WTC11 (cell line): ENCODE results near the gene NEURL2. TPM values are rescaled to one million over a fixed set of nuclear protein-coding genes. Genes with fewer than 3 reads are reported as not detected.

ENCODE experiments used
- ATAC-seq: fragments of 200-7000 bp; cut with Tn5 transposase; 2 replicates; pipeline ENCODE4 v1.10.0; 2021; ENCODE audit warnings: mild to moderate bottlenecking, moderate library complexity
- CTCF ChIA-PET: fragments of 300-600 bp; sonication (Branson Sonifier 250); formaldehyde crosslinking; loops from one replicate; lab custom pipeline; 2021; ENCODE audit warnings: antibody characterized with exemption; lab: Charles Lee
- POLR2A ChIA-PET: fragments of 350-600 bp; sonication (Branson Sonifier 250); formaldehyde crosslinking; loops from one replicate; lab custom pipeline; 2021; ENCODE audit warnings: antibody characterized with exemption; lab: Charles Lee
- DNase-seq: peaks from one replicate; pipeline ENCODE4 v3.0.0; 2021; ENCODE audit warnings: low spot score
- H3K27ac Mint-ChIP-seq: 2 replicates; pipeline ENCODE4 v1.8.0; 2021; ENCODE audit warnings: mixed read lengths
- H3K27me3 Mint-ChIP-seq: 2 replicates; pipeline ENCODE4 v1.8.0; 2021; ENCODE audit warnings: low read depth, mild to moderate bottlenecking, moderate library complexity, mixed read lengths
- H3K36me3 Mint-ChIP-seq: 2 replicates; pipeline ENCODE4 v1.8.0; 2021; ENCODE audit warnings: mixed read lengths
- H3K4me1 Mint-ChIP-seq: 2 replicates; pipeline ENCODE4 v1.8.0; 2022; ENCODE audit warnings: mixed read lengths
- H3K4me3 Mint-ChIP-seq: 2 replicates; pipeline ENCODE4 v1.8.0; 2021; ENCODE audit warnings: mild to moderate bottlenecking, moderate library complexity, mixed read lengths
- H3K9me3 Mint-ChIP-seq: 2 replicates; pipeline ENCODE4 v1.8.0; 2021; ENCODE audit warnings: mixed read lengths
- AFF4 ChIP-seq: sonication (generic); formaldehyde crosslinking; IDR thresholded peaks from 2 replicates; pipeline ENCODE4 v1.8.1; 2023; ENCODE audit warnings: mild to moderate bottlenecking, missing genetic modification reagents, borderline replicate concordance
- ATF2 ChIP-seq: sonication (generic); formaldehyde crosslinking; IDR thresholded peaks from 2 replicates; pipeline ENCODE4 v1.8.1; 2022; ENCODE audit warnings: low read depth, missing genetic modification reagents, borderline replicate concordance
- ATF3 ChIP-seq: sonication (generic); formaldehyde crosslinking; conservative IDR thresholded peaks from 2 replicates; pipeline ENCODE4 v1.8.1; 2022; ENCODE audit warnings: mild to moderate bottlenecking, missing genetic modification reagents
- FOXJ3 ChIP-seq: sonication (generic); formaldehyde crosslinking; IDR thresholded peaks from 2 replicates; pipeline ENCODE4 v1.9.0; 2021; ENCODE audit warnings: missing genetic modification reagents, mild to moderate bottlenecking, borderline replicate concordance
- IRF1 ChIP-seq: sonication (generic); formaldehyde crosslinking; IDR thresholded peaks from 2 replicates; pipeline ENCODE4 v1.8.0; 2023; ENCODE audit warnings: missing genetic modification reagents
- JUN ChIP-seq: sonication (generic); formaldehyde crosslinking; IDR thresholded peaks from 2 replicates; pipeline ENCODE4 v1.8.0; 2023; ENCODE audit warnings: mild to moderate bottlenecking, missing genetic modification reagents
- KAT7 ChIP-seq: sonication (generic); formaldehyde crosslinking; IDR thresholded peaks from 2 replicates; pipeline ENCODE4 v1.8.1; 2023; ENCODE audit warnings: missing genetic modification reagents, mild to moderate bottlenecking, borderline replicate concordance
- MYBL2 ChIP-seq: sonication (generic); formaldehyde crosslinking; IDR thresholded peaks from 2 replicates; pipeline ENCODE4 v1.8.1; 2023; ENCODE audit warnings: mild to moderate bottlenecking, moderate library complexity, missing genetic modification reagents
- TEAD4 ChIP-seq: sonication (generic); formaldehyde crosslinking; IDR thresholded peaks from 2 replicates; pipeline ENCODE4 v1.8.0; 2022; ENCODE audit warnings: mild to moderate bottlenecking, missing genetic modification reagents
- ZNF138 ChIP-seq: sonication (generic); formaldehyde crosslinking; conservative IDR thresholded peaks from 2 replicates; pipeline ENCODE4 v1.8.1; 2022; ENCODE audit warnings: mild to moderate bottlenecking, moderate library complexity, missing genetic modification reagents
- ZNF219 ChIP-seq: sonication (generic); formaldehyde crosslinking; IDR thresholded peaks from 2 replicates; pipeline ENCODE4 v1.8.0; 2023; ENCODE audit warnings: missing genetic modification reagents, mild to moderate bottlenecking, borderline replicate concordance
- ZNF423 ChIP-seq: fragments of 250-450 bp; sonication (Bioruptor Pico); IDR thresholded peaks from 2 replicates; pipeline ENCODE4 v2.1.2; 2022; ENCODE audit warnings: mild to moderate bottlenecking, moderate library complexity
- ZNF425 ChIP-seq: fragments of 250-450 bp; sonication (Bioruptor Pico); conservative IDR thresholded peaks from 2 replicates; pipeline ENCODE4 v1.9.0; 2021; ENCODE audit warnings: mild to moderate bottlenecking
- ZNF671 ChIP-seq: fragments of 250-450 bp; sonication (Bioruptor Pico); IDR thresholded peaks from 2 replicates; pipeline ENCODE4 v1.8.0; 2021; ENCODE audit warnings: mild to moderate bottlenecking
- total RNA-seq: library from RNA; stranded (reverse); gene quantifications from 3 replicates; pipeline ENCODE4 v1.2.3, GENCODE V29; 2021
- TF ChIP-seq, protein P1 (sequence below): sonication (generic); formaldehyde crosslinking; IDR thresholded peaks from 2 replicates; pipeline ENCODE4 v1.8.1; 2023; ENCODE audit warnings: mild to moderate bottlenecking, moderate library complexity, missing genetic modification reagents
- TF ChIP-seq, protein P2 (sequence below): fragments of 250-450 bp; sonication (Bioruptor Pico); IDR thresholded peaks from 2 replicates; pipeline ENCODE4 v1.8.0; 2021; ENCODE audit warnings: mild to moderate bottlenecking
- TF ChIP-seq, protein P3 (sequence below): sonication (generic); formaldehyde crosslinking; IDR thresholded peaks from 2 replicates; pipeline ENCODE4 v1.8.0; 2023; ENCODE audit warnings: missing genetic modification reagents, mild to moderate bottlenecking, borderline replicate concordance

The NEURL2 gene
- total RNA-seq, 1 experiment from 2014 or later = 6.6 TPM

- no peak for DNase-seq
- H3K27ac Mint-ChIP-seq = no peak overlapping the region
- no peak for ATAC-seq
- no peak overlapping the region for H3K4me3 Mint-ChIP-seq
- H3K9me3 Mint-ChIP-seq = no peaks in the 10 kb centered on the region
- POLR2A ChIA-PET = interaction anchor here (0.9 kb wide), 1 partner anchor 31 kb away, joined by 3 read pairs; no protein-coding TSS in a partner anchor
- H3K36me3 Mint-ChIP-seq = peaks cover 24% of the 10 kb centered on the region; the same call in 1 of the 2 replicates
- TF ChIP-seq MYBL2 = no peak
- TF ChIP-seq ATF3 (CRISPR knock-in tag) = no peak
- no peak for TF ChIP-seq ZNF138 (CRISPR knock-in tag)
- no peak for TF ChIP-seq IRF1 (CRISPR knock-in tag)
- TF ChIP-seq, protein P1, sequence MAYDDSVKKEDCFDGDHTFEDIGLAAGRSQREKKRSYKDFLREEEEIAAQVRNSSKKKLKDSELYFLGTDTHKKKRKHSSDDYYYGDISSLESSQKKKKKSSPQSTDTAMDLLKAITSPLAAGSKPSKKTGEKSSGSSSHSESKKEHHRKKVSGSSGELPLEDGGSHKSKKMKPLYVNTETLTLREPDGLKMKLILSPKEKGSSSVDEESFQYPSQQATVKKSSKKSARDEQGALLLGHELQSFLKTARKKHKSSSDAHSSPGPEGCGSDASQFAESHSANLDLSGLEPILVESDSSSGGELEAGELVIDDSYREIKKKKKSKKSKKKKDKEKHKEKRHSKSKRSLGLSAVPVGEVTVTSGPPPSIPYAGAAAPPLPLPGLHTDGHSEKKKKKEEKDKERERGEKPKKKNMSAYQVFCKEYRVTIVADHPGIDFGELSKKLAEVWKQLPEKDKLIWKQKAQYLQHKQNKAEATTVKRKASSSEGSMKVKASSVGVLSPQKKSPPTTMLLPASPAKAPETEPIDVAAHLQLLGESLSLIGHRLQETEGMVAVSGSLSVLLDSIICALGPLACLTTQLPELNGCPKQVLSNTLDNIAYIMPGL (CRISPR knock-in tag) = no peak
- TF ChIP-seq, protein P2, sequence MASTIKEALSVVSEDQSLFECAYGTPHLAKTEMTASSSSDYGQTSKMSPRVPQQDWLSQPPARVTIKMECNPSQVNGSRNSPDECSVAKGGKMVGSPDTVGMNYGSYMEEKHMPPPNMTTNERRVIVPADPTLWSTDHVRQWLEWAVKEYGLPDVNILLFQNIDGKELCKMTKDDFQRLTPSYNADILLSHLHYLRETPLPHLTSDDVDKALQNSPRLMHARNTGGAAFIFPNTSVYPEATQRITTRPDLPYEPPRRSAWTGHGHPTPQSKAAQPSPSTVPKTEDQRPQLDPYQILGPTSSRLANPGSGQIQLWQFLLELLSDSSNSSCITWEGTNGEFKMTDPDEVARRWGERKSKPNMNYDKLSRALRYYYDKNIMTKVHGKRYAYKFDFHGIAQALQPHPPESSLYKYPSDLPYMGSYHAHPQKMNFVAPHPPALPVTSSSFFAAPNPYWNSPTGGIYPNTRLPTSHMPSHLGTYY (CRISPR knock-in tag) = no peak
- TF ChIP-seq ZNF671 (CRISPR knock-in tag) = no peak
- no peak for TF ChIP-seq KAT7 (CRISPR knock-in tag)
- TF ChIP-seq JUN (CRISPR knock-in tag) = no peak
- no peak for TF ChIP-seq FOXJ3
- TF ChIP-seq ZNF425 (CRISPR knock-in tag) = no peak
- TF ChIP-seq AFF4 (CRISPR knock-in tag) = no peak
- TF ChIP-seq, all 79 proteins: peak for 0
- CTCF ChIA-PET = interaction anchor here (1.6 to 3.5 kb wide), 4 partner anchors 27 to 160 kb away, joined by 5 to 19 read pairs (median 8); partner anchors contain the start of genes CTSA and NEURL2
- no peaks in the 10 kb centered on the region for H3K27me3 Mint-ChIP-seq
- peaks cover 47% of the 10 kb centered on the region for H3K4me1 Mint-ChIP-seq
Observed at GRCh38 chr20:45851501-45851900, 39.5 kb downstream of the NEURL2 start.

DNA sequence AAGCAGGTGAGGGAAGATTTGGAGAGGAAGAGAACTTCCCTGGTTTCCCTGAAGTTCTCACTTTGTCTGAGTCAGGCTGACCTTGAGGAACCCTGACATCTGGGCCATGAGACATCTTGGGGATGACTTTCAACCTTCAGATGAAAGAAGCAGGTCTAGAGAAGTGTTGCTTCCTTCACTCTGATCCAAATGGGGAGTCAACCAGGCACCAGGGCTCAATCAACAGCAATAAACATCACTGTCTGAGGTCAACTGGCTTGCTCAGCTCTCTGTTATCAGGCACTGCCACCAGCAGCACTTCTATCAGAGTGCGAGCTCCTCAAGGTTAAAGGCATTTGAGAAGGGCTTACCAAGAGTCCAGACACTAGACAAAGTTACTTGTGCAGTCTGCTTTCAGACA, 40.1 kb downstream of the NEURL2 start:
- ChIA-PET CTCF (interaction anchor here (2.2 kb wide), 1 partner anchor 27 kb away, joined by 11 read pairs; no protein-coding TSS in a partner anchor), POLR2A (interaction anchor here (0.9 kb wide), 1 partner anchor 32 kb away, joined by 3 read pairs; no protein-coding TSS in a partner anchor)
- Mint-ChIP-seq H3K27ac (peak overlapping the region; percentile 84), H3K4me1 (peaks cover 44% of the 10 kb centered on the region), H3K27me3 (no peaks in the 10 kb centered on the region), H3K4me3 (no peak overlapping the region), H3K36me3 (peaks cover 28% of the 10 kb centered on the region; the same call in 1 of the 2 replicates), H3K9me3 (no peaks in the 10 kb centered on the region)
- ATAC-seq (no peak), DNase-seq (no peak)
- TF ChIP-seq ZNF423 (no peak), ATF2 (CRISPR knock-in tag) (no peak), ZNF219 (CRISPR knock-in tag) (no peak), TEAD4 (CRISPR knock-in tag) (no peak)
- TF ChIP-seq, protein P3, sequence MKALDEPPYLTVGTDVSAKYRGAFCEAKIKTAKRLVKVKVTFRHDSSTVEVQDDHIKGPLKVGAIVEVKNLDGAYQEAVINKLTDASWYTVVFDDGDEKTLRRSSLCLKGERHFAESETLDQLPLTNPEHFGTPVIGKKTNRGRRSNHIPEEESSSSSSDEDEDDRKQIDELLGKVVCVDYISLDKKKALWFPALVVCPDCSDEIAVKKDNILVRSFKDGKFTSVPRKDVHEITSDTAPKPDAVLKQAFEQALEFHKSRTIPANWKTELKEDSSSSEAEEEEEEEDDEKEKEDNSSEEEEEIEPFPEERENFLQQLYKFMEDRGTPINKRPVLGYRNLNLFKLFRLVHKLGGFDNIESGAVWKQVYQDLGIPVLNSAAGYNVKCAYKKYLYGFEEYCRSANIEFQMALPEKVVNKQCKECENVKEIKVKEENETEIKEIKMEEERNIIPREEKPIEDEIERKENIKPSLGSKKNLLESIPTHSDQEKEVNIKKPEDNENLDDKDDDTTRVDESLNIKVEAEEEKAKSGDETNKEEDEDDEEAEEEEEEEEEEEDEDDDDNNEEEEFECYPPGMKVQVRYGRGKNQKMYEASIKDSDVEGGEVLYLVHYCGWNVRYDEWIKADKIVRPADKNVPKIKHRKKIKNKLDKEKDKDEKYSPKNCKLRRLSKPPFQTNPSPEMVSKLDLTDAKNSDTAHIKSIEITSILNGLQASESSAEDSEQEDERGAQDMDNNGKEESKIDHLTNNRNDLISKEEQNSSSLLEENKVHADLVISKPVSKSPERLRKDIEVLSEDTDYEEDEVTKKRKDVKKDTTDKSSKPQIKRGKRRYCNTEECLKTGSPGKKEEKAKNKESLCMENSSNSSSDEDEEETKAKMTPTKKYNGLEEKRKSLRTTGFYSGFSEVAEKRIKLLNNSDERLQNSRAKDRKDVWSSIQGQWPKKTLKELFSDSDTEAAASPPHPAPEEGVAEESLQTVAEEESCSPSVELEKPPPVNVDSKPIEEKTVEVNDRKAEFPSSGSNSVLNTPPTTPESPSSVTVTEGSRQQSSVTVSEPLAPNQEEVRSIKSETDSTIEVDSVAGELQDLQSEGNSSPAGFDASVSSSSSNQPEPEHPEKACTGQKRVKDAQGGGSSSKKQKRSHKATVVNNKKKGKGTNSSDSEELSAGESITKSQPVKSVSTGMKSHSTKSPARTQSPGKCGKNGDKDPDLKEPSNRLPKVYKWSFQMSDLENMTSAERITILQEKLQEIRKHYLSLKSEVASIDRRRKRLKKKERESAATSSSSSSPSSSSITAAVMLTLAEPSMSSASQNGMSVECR (CRISPR knock-in tag) = no peak
